GM06990 (cell line): ENCODE data around the gene ADCY3.

ENCODE experiments used
- DNase-seq: peaks from one replicate; pipeline ENCODE4 v3.0.0-alpha.2; 2011; ENCODE audit not compliant: insufficient read length; ENCODE audit errors: extremely low read depth
- H3K27me3 ChIP-seq: replicated peaks from 2 replicates; pipeline ENCODE4 v1.6.0; 2011; ENCODE audit warnings: low read length; ENCODE audit not compliant: control insufficient read depth, insufficient read depth
- H3K36me3 ChIP-seq: 2 replicates; pipeline ENCODE4 v1.5.1; 2011; ENCODE audit warnings: low read length; ENCODE audit not compliant: control insufficient read depth, insufficient read depth
- H3K4me3 ChIP-seq: replicated peaks from 2 replicates; pipeline ENCODE4 v1.5.1; 2011; ENCODE audit warnings: low read depth, mild to moderate bottlenecking, control low read depth, low read length
- TF ChIP-seq, protein P1 (sequence below): IDR thresholded peaks from 2 replicates; pipeline ENCODE4 v1.5.1; 2011; ENCODE audit warnings: low read length, control low read depth, mild to moderate bottlenecking, inconsistent platforms; ENCODE audit not compliant: insufficient read depth, poor library complexity, severe bottlenecking

Gene ADCY3

DNA sequence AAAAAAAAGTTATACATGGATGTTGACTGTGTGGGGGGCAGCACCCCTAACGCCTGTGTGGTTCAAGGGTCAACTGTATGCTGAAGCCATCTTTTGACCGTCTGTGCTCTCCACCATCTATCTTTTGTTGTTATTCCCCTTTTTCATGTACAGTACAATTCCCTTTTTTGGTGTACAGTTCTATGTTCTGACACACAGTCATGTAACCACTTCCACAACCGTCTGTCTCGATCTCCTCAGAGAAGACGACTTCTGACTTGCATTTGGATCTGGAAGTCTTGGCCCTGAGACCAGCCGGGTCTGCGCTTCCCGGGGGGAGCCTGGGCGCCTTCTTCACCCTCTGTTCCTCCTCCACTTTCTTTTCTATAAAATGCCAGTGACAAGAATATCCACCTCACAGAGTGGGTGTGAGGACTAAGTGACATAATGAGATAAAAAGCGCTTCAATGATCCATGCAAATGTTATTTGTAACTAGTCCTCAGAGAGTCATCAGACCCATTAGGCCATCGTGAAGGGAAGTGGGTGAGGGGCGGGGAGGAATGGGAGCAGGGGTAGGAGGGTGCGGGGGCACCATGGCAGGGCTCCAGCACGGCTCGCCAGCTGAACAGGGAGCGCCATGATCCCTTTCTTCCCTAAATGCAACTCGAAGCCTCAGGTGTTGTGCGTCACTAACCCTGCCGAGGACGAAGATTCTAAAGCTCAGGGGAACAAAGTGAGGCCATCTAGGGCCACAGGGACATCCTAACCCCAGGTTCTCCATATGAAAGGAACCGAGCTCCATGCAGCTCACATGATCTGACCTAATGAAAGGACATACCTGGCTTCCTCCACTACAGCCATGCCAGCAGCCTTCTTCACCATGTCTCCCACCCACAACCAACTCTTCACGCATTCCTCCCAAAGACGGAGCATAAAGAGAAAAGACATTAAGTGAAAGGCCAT lies 16.6 kb downstream of the ADCY3 start:
- no peaks in the 10 kb centered on the region for H3K27me3 ChIP-seq
- no peak for DNase-seq
- H3K36me3 ChIP-seq: peaks cover 2% of the 10 kb centered on the region; the same call in 1 of the 2 replicates
- TF ChIP-seq, protein P1, sequence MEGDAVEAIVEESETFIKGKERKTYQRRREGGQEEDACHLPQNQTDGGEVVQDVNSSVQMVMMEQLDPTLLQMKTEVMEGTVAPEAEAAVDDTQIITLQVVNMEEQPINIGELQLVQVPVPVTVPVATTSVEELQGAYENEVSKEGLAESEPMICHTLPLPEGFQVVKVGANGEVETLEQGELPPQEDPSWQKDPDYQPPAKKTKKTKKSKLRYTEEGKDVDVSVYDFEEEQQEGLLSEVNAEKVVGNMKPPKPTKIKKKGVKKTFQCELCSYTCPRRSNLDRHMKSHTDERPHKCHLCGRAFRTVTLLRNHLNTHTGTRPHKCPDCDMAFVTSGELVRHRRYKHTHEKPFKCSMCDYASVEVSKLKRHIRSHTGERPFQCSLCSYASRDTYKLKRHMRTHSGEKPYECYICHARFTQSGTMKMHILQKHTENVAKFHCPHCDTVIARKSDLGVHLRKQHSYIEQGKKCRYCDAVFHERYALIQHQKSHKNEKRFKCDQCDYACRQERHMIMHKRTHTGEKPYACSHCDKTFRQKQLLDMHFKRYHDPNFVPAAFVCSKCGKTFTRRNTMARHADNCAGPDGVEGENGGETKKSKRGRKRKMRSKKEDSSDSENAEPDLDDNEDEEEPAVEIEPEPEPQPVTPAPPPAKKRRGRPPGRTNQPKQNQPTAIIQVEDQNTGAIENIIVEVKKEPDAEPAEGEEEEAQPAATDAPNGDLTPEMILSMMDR: no peak
- H3K4me3 ChIP-seq: no peak overlapping the region

DNA sequence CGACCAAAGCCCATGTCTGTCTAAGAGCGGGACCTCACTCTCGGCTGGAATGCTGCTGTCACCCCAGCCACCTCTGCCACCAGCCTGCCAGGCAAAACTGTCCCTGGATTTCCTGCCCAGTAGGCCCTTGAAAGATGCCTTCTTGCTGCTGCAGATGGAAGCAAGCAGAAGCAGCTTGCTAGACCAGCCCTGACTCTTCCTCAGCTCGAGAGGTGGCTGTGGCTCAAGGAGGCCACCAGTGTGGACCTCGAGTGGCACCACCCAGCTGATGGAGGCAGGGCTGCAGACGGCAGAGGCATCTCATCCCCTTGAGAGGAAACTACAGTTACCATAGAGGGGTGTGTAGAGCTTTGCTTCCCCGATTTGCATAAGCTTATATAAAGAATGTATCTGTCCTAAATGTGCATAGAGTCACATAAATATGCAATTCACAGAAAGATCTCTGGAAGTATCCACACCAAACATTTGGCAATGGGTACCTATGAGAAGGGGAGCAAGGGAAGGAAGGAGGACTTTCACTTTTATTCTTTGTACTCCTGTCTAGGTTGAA lies 20.6 kb downstream of the ADCY3 start:
- H3K27me3 ChIP-seq: no peaks in the 10 kb centered on the region
- DNase-seq: no peak
- peaks cover 4% of the 10 kb centered on the region for H3K36me3 ChIP-seq
- TF ChIP-seq, protein P1: no peak
- no peak overlapping the region for H3K4me3 ChIP-seq

DNA sequence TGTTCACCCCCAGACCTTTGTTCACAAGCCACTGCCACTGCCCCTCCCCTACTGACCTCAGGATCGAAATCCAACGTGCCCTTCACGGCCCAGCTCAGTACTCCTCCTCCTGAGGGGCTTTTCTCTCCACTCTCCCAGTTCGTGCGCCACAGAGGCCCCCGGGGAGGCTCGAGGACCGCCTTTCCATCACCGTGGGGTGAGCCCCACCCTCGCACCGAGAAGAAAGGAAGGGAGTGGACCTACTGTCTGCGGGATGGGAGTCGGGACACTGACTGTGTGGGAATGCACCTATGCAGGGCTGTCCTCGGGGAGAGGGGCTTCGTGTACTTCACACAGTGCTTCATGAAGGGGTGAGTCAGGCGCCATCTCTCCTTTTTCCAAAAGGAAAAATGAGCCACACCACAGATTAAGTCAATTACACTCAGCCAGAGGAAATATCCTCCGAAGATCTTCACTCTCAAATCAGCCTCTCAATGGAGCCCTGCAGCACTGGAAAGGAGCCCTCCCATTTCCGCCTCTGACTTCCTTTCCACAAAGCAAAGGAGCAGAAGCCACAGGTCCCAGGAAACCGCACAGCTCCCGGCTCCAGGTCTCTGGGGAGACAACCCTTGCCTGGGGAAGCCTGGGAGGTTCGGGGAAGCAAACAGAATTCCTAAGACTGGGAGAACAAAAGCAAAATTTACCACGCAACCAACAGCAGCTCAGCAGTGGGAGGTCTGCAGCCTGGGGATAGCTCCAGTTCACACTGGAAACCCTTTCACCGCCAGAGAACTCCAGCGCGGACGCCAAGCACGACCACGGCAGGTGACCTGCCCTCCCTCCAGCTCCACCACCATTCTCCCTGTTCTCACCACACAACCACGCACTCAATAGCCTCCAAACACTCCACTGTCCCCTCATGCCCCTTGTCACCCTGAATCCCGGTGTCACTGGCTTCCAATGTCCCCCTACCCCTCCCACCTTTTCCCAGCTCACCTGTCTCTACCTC lies 21.6 kb downstream of the ADCY3 start:
- H3K4me3 ChIP-seq: no peak overlapping the region

DNA sequence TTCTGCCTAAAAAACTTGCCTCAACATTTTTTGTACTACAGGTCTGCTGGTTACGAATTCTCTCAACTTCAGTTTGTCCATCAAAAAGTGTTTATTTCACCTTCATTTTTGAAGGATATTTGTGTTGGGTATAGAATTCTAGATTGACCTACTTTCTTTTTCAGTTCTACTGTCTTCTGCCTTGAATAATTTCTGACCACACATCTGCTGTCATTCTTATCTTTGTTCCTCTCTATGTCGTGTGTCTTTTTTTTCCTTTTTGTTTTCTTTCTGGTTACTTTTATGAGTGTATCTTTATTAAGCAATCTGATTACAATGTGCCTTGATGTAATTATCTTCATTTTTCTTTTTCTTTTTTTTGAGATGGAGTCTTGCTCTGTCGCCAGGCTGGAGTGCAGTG lies 25.3 kb downstream of the ADCY3 start:
- Histone ChIP-seq H3K4me3 (no peak overlapping the region), H3K27me3 (no peaks in the 10 kb centered on the region), H3K36me3 (peaks cover 3% of the 10 kb centered on the region)
- TF ChIP-seq, protein P1: no peak
- DNase-seq: no peak

More for the DNA sequence above, 21.6 kb downstream of the ADCY3 start:
- no peak for DNase-seq
- H3K27me3 ChIP-seq: no peaks in the 10 kb centered on the region
- H3K36me3 ChIP-seq: peaks cover 3% of the 10 kb centered on the region
- TF ChIP-seq, protein P1: no peak

DNA sequence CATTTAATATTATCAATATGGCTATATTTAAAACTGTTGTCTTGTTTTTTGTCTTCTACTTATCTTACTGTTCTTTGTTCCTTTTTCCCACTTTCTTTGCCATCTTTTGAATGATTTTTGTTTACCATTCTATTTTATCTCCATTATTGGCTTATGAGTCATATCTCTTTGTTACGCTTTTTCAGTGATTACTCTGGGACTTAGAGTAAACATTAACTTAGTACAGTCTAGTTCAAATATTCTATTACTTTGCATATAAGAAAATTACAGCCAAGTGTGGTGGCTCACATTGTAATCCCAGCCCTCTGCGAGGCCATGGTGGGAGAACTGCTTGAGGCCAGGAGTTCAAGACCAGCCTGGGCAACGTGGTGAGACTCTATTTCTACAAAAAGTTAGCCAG lies 26.1 kb downstream of the ADCY3 start:
- H3K27me3 ChIP-seq: no peaks in the 10 kb centered on the region
- no peak for DNase-seq
- peaks cover 3% of the 10 kb centered on the region for H3K36me3 ChIP-seq
- TF ChIP-seq, protein P1: no peak
- H3K4me3 ChIP-seq: no peak overlapping the region
